Fibroblast of the aortic adventitia (primary cell): ENCODE data around the gene ZMYND12. TPM values are rescaled to one million over a fixed set of nuclear protein-coding genes. Genes with fewer than 3 reads are reported as not detected.

ENCODE experiments used
- DNase-seq: peaks from one replicate; pipeline ENCODE4 v3.0.0-alpha.2; 2010; ENCODE audit warnings: low read depth
- H3K4me3 ChIP-seq: 2 replicates; pipeline ENCODE4 v1.5.1; 2011; ENCODE audit warnings: low read depth, mild to moderate bottlenecking, control low read depth, low read length, moderate library complexity
- CTCF ChIP-seq: IDR thresholded peaks from 2 replicates; pipeline ENCODE4 v1.5.1; 2011; ENCODE audit warnings: mild to moderate bottlenecking, low read length, control low read depth, inconsistent platforms; ENCODE audit not compliant: insufficient read depth
- total RNA-seq: library from RNA; depleted of rRNA; stranded (reverse); fragments of >200 nt; gene quantifications from 2 replicates; pipeline ENCODE4 v1.2.3, GENCODE V29; 2012; ENCODE audit warnings: low replicate concordance

The ZMYND12 gene
- total RNA-seq, 1 donor = 1.6 TPM

GRCh38 chr1:42420911-42421585 lies 34.8 kb downstream of the ZMYND12 start:
- DNase-seq = peak; percentile 89
- no peak for TF ChIP-seq CTCF
- H3K4me3 ChIP-seq = no peak overlapping the region

GRCh38 chr1:42420121-42420520 lies 35.7 kb downstream of the ZMYND12 start:
- H3K4me3 ChIP-seq = no peak overlapping the region
- peak; percentile 29 for DNase-seq
- TF ChIP-seq CTCF = no peak

GRCh38 chr1:42419126-42419821 lies 36.5 kb downstream of the ZMYND12 start:
- DNase-seq = peak; percentile 64
- H3K4me3 ChIP-seq = no peak overlapping the region
- no peak for TF ChIP-seq CTCF

DNA sequence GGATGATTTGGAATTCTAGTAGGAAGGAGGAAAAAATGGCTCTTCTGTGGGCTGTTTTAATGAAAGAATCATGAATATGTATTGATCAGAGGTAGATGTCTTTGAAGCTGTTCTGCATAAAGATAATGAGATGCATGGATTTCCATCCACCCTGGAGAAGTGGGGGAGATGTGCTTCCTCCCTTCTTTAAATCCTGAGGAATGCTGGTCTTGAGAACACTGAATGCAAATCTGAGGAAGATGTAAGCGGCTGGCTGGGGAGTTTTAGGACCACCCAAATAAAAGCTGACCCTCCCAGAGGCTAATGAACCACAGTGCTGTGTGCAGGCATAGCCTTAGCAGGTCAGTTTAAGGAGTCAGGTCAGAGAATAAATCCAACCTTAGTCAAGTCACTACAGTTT lies 37.3 kb downstream of the ZMYND12 start:
- DNase-seq = no peak
- no peak for TF ChIP-seq CTCF
- H3K4me3 ChIP-seq = no peak overlapping the region

DNA sequence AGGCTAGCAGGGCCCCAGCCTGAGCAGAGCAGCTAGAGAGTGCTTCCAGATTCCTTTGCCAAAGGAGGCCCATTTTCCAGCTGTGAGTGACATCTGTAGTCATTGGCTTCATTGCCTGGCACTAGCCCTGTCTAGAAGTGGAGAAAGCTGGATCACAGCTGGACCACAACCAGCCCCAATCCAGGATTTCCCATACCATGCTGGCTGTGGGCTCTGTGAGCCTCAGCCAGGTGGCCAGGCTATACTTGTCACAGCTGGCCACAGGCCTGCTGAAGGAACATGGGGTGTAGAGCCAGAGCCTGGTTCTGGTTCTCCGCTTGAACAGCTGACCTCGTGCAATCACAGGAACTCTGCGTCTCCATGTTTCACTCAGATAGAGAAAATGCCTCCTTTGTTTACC lies 38.7 kb downstream of the ZMYND12 start:
- no peak for TF ChIP-seq CTCF
- H3K4me3 ChIP-seq = no peak overlapping the region
- DNase-seq = no peak

GRCh38 chr1:42414551-42415496 lies 41.0 kb downstream of the ZMYND12 start:
- TF ChIP-seq CTCF = no peak
- DNase-seq = no peak
- no peak overlapping the region for H3K4me3 ChIP-seq
